IgD-negative memory B cell (primary cell): Measurements from ENCODE around the gene SCARB1. TPM values are rescaled to one million over a fixed set of nuclear protein-coding genes. Genes with fewer than 3 reads are reported as not detected.

Experiments used
- H3K27ac Mint-ChIP-seq, 3 donors: one replicate each; pipeline ENCODE4 v1.8.0; 2020 to 2022; ENCODE audit warnings: mild to moderate bottlenecking in 3 of 3, mixed read lengths in 3 of 3, moderate library complexity in 1 of 3
- H3K27me3 Mint-ChIP-seq: one replicate; pipeline ENCODE4 v1.8.0; 2021; ENCODE audit warnings: mixed read lengths
- H3K36me3 Mint-ChIP-seq: one replicate; pipeline ENCODE4 v1.8.0; 2020; ENCODE audit warnings: mild to moderate bottlenecking, mixed read lengths
- H3K4me1 Mint-ChIP-seq, 3 donors: one replicate each; pipeline ENCODE4 v1.8.0; 2020 to 2022; ENCODE audit warnings: mixed read lengths in 3 of 3, mild to moderate bottlenecking in 1 of 3
- H3K4me3 Mint-ChIP-seq, 4 donors: one replicate each; pipeline ENCODE4 v1.8.0; 2020 to 2022; ENCODE audit warnings: mild to moderate bottlenecking in 4 of 4, mixed read lengths in 4 of 4, moderate library complexity in 3 of 4
- H3K9me3 Mint-ChIP-seq, 3 donors: one replicate each; pipeline ENCODE4 v1.8.0; 2020 to 2021; ENCODE audit warnings: mixed read lengths in 3 of 3, mild to moderate bottlenecking in 1 of 3
- polyA plus RNA-seq: library from polyadenylated mRNA; unstranded; fragments of 300-500 nt; fragmentation: Illumina TruSeq; gene quantifications from one replicate; pipeline ENCODE4 v1.2.3, GENCODE V29; 2021

SCARB1 gene
- polyA plus RNA-seq, 1 donor from 2014 or later, result 23.9 TPM

DNA sequence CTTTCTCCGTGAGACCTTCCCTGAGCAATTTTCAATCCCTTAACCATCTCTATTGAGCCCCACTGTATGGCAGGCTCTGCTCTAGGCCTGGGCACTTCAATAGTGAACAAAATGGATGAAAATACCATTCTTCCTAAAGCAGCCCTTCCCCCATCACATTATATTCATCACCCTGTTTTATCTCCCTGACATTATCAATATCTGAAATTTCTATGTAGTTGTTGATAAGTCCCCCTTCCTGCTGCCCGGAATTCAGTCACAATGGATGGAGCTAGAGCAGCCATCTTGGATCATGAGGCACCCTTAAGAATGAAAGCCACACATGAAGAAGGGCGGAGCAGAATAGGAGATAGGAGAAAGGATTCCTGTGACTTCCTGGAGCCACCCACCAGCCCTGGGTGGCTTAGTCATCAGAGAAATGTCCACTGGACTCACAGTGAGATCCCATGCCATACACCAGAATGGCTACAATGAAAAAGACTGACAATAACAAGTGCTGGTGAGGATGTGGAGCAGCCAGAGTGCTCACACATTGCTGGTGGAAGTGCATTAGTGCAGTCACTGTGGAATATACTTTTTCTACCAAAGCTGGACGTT, 33.9 kb downstream of the SCARB1 start:
- Mint-ChIP-seq H3K4me3 (no peak overlapping the region), H3K4me1 (peaks cover 0 to 7% (median 0%) of the 10 kb centered on the region in 3 donors), H3K36me3 (peaks cover 4% of the 10 kb centered on the region), H3K27me3 (no peaks in the 10 kb centered on the region), H3K27ac (peak overlapping the region in 1 of 3 donors; percentile 55), H3K9me3 (peaks cover 0 to 7% (median 0%) of the 10 kb centered on the region in 3 donors)

DNA sequence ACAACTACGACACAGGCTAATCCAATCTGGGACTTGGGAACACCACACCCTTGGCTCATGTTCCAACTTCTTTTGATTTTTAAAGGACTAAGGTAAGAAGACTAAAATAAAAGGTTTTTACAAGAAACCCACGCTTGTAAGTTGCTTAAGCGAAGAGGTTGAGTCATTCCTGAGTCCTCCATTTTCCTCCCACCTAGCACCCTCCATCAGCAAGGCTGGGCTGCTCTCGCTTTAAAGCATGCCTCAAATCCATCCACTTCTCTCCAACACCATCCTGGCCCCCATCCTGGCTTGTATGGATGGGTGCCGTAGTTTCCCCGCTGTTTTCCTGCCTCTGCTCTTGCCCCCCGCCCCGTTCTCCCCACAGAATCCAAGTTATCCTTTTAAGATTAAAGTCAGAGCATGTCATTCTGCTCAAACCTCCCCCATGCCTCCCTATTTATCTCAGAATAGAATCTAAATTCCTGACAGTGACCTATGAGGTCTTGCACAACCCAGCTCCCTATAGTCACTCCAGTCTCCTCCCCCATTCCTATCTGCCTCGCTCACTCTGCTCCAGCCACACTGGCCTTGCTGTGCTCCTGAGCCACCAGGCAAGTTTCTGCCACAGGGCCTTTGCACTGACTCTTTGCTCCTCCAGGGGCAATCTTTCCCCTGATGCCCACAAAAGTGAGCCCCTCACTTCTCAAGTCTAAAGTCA, 34.5 kb downstream of the SCARB1 start:
- H3K27ac Mint-ChIP-seq, result no peak overlapping the region
- H3K27me3 Mint-ChIP-seq, result no peaks in the 10 kb centered on the region

DNA sequence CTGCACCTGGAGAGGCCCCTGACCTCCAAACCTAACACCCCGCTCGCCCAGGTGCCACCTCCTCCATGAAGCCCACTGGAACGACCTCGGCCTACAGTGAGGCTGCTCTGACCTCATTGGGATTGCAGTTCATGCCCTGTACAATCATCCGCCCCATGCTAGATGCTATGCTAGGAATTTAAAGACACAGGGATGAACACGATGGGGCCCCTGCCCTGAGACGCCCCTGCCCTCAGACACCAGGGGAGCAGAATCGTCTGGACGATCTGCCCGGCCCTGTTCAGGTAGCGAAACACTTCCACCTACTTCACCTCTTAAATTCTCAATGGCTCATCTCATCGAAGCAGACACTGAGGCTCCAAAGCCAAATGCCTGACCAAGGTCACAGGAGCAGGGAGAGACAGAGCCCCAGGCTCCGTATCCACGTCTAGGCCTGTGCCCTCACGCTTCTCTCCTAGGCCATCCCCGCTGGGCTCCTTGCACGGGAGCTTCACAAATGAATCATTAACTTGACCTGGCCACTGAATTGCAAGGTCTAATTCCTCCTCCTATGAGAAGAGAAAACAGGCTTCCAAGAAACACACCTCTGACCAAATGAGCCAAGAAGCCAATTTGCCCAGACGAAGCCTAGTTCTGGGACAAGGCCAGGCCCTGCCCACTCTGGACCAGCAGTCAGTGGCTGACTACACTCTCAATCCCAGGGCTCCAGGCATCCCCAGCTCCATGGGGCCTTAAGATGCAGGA, 35.2 kb downstream of the SCARB1 start:
- no peak overlapping the region for H3K4me3 Mint-ChIP-seq
- no peak overlapping the region for H3K27ac Mint-ChIP-seq
- H3K27me3 Mint-ChIP-seq, result no peaks in the 10 kb centered on the region

More for the DNA sequence above, 34.5 kb downstream of the SCARB1 start:
- Mint-ChIP-seq H3K4me1 (peaks cover 0 to 6% (median 0%) of the 10 kb centered on the region in 3 donors), H3K9me3 (peaks cover 0 to 7% (median 0%) of the 10 kb centered on the region in 3 donors), H3K36me3 (peaks cover 4% of the 10 kb centered on the region), H3K4me3 (no peak overlapping the region)

DNA sequence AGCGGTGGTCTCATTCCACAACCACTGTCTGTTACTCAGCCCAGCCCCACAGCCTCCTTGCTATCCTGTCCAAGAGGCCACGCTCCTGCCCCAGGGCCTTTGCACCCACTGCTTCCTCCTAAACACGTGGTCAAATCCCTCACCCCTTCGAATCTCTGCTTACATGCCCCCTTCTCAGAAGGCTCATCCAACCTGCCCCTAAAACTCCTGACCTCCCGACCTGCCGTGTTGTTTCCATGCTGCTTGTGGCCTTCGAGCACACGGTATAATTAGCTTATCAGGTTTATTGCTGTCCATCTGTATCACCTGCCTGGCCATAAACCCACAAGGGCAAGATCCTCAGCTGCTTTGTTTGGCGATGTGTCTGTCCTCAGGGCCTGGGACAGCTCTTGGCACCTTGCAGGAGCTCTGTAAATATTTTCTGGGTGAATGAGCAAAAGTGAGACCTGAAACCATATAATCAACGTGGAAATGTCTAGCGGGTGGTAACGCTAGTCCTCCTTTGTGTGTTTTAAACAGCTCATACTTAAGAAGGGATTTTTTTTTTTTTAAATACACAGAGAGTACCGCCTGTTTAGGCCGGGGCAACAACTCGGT, 36.0 kb downstream of the SCARB1 start:
- peaks cover 0 to 7% (median 0%) of the 10 kb centered on the region in 3 donors for H3K9me3 Mint-ChIP-seq
- peaks cover 1% of the 10 kb centered on the region for H3K36me3 Mint-ChIP-seq
- H3K4me1 Mint-ChIP-seq, result peaks cover 0 to 6% (median 0%) of the 10 kb centered on the region in 3 donors
- H3K27me3 Mint-ChIP-seq, result no peaks in the 10 kb centered on the region
- H3K27ac Mint-ChIP-seq, result no peak overlapping the region
- H3K4me3 Mint-ChIP-seq, result no peak overlapping the region

More for the DNA sequence above, 35.2 kb downstream of the SCARB1 start:
- Mint-ChIP-seq H3K9me3 (peaks cover 0 to 7% (median 0%) of the 10 kb centered on the region in 3 donors), H3K4me1 (peaks cover 0 to 6% (median 0%) of the 10 kb centered on the region in 3 donors), H3K36me3 (peaks cover 4% of the 10 kb centered on the region)

DNA sequence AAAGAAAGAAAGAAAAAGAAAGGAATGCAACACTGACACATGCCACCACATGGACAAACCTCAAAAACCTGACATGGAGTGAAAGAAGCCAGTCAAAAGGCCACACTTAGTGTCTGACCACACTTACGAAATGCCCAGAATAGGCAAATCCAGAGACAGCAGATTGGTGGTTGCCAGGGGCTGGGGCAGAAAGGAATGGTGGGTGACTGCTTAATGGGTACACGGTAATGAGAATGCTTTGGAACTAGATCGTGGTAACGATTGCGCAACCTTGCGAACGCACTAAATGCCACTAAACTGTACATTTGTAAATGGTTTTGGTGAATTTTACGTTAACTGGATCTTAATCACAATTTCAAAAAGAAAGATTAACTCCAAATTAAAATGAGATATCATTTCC, 39.5 kb downstream of the SCARB1 start:
- Mint-ChIP-seq H3K9me3 (no peaks in the 10 kb centered on the region), H3K27ac (no peak overlapping the region), H3K36me3 (peaks cover 7% of the 10 kb centered on the region), H3K4me1 (peaks cover 0 to 6% (median 0%) of the 10 kb centered on the region in 3 donors), H3K27me3 (no peaks in the 10 kb centered on the region), H3K4me3 (no peak overlapping the region)

DNA sequence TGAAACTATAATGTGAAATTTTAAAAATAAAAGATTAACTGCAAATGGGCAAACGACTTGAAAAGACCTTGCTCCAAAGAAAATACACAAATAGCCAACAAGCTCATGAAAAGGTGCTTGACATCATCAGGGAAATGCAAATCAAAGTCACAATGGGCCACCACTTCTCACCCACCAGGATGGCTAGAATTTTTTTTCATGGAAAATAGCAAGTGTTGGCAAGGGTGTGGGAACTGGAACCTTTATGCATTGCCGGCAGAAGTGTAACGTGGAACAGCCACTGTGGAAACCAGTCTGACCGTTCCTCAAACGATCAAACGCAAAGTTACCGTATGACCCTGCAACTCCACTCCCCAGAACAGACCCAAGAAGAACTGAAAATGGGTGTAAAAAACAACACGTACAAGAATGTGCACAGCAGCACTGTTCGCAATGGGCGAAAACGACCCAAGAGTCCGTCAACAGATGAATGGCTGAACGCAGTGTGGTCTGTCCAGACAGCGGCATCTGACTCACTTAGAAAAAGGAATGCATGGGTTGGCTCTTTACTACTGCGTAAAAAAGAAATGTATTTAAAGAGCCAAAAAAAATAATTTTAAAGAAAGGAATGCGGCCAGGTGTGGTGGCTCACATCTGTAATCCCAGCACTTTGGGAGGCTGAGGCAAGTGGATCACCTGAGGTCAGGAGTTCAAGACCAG, 40.2 kb downstream of the SCARB1 start:
- peaks cover 7% of the 10 kb centered on the region for H3K36me3 Mint-ChIP-seq
- no peak overlapping the region for H3K27ac Mint-ChIP-seq
- H3K9me3 Mint-ChIP-seq, result no peaks in the 10 kb centered on the region
- no peaks in the 10 kb centered on the region for H3K27me3 Mint-ChIP-seq
- peaks cover 0 to 4% (median 0%) of the 10 kb centered on the region in 3 donors for H3K4me1 Mint-ChIP-seq
- H3K4me3 Mint-ChIP-seq, result peak overlapping the region in 1 of 4 donors; percentile 33

DNA sequence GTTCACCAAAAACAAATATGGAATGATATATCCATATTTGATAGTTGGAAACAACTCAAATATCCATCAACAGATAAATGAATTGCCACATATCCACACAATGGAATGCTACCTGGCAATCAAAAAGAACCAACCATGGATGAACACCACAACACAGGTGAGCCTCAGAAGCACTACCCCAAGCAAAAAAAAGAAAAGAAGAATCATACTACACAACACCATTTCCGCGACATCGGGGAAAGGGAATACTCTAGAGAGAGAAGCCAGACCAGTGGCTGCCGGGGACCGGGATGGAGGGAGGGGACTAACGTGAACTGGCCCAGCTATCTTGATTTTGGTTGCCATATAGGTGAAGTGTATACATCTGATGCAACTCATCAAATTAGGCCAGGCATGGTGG, 41.4 kb downstream of the SCARB1 start:
- H3K27me3 Mint-ChIP-seq, result no peaks in the 10 kb centered on the region
- H3K4me1 Mint-ChIP-seq, result no peaks in the 10 kb centered on the region
- peak overlapping the region in 1 of 3 donors; percentile 18 for H3K27ac Mint-ChIP-seq
- H3K9me3 Mint-ChIP-seq, result no peaks in the 10 kb centered on the region
- H3K36me3 Mint-ChIP-seq, result peaks cover 7% of the 10 kb centered on the region
- no peak overlapping the region for H3K4me3 Mint-ChIP-seq

DNA sequence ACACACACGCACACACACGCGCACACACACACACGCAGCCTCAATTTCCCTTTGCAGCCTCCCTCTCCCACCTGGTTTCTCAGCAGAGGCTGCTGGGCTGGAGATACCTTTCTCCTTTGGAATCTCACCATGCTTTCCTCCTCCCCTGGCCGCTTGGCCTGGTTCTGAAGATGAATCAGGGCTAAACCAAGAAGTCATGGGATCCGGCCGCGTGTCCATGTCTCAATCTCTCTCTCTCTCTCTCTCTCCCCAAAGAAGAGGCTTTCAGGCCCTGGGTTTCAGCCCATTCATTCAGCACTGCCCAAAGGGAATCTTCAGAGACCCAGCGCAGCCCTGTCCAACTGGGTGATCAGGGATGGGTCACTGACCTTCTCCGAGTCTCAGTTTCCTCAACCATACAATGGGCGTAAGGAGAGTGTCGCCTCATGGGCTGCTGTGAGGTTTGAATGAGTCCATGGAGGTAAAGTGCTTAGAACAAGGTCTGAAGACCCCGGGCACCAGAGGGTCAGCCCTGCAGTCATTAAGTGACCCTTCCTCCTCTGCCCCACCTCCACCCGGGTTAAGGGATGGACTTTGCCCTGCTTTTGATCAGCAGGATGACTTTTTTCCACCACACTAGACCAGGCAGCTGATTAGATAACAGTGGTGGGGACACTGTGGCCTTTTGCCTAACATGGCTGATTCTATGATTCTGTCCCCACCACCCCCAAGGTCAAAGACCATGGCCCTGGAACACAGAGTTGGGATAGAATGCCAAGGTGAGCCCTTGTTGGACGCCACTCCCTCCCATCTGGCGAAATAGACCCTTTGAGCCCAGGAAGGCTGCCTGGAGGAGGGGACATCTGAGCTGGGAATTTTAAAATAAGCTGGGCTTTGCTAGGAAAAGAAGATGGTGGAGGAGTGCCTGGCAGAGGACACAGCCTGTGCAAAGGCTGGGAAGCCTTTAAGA, 42.1 kb downstream of the SCARB1 start:
- Mint-ChIP-seq H3K4me1 (no peaks in the 10 kb centered on the region), H3K27ac (peak overlapping the region in 1 of 3 donors; percentile 62), H3K27me3 (no peaks in the 10 kb centered on the region), H3K4me3 (peak overlapping the region in 1 of 4 donors; percentile 23), H3K9me3 (no peaks in the 10 kb centered on the region), H3K36me3 (peaks cover 7% of the 10 kb centered on the region)

DNA sequence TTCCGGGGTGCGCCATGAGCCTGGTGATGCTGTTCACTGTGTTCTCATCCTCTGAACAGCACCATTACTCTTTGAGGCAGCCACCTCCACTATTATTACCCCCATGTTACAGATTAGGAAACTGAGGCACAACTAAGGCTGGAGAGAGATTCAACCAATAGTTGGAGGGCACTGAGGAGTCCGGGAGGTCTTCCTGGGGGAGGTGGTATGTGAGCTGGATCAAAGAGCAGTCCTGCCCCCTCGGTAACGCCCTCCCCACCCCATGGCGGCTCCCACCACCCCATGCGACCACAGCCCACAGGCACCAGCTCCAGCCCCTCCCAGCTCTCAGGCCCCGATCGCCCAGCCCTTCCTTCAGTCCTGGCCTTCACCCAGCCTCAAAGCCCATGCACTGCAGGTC, 43.5 kb downstream of the SCARB1 start:
- Mint-ChIP-seq H3K27me3 (no peaks in the 10 kb centered on the region), H3K9me3 (no peaks in the 10 kb centered on the region), H3K4me3 (no peak overlapping the region), H3K36me3 (peaks cover 7% of the 10 kb centered on the region), H3K4me1 (no peaks in the 10 kb centered on the region), H3K27ac (no peak overlapping the region)

DNA sequence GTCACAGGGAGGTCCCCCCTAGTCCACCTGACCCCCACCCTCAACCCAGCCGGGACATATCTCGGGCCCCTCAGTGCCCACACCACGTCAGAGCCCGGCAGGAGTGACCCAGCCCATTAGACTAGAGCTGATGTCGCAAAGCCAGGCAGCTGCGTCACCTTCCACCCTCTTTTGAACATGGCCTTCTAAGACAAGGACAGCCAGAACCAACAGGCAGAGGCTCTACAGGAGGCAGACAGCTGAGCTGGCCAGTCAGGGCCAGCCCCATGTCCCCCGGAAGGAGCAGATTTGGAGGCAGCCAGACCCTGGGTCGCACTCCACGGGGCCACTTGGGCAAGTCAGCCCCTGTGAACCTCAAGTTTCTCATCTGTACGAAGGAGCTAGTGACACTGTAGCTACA, 44.1 kb downstream of the SCARB1 start:
- Mint-ChIP-seq H3K27me3 (no peaks in the 10 kb centered on the region), H3K4me1 (no peaks in the 10 kb centered on the region)

DNA sequence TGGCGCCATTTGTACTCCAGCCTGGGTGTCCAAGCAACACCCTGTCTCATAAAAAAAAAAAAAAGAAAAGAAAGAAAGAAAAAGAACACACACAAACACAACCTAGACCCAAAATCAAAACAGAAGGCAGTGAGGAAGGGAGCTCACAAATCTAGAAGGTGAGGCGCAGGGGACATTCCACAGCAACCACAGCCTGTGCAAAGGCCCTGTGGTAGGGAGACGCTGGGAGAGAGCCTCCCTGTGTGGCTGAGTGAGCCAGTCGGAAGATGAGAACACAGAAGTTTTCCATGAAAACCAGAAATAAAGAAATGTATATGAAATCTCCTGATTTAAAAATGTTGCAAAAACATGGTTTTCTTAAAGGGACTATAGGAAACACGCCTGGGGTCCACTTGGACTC, 44.6 kb downstream of the SCARB1 start:
- Mint-ChIP-seq H3K27ac (no peak overlapping the region), H3K9me3 (no peaks in the 10 kb centered on the region), H3K4me1 (no peaks in the 10 kb centered on the region), H3K36me3 (peaks cover 7% of the 10 kb centered on the region), H3K27me3 (no peaks in the 10 kb centered on the region), H3K4me3 (no peak overlapping the region)

More for the DNA sequence above, 44.1 kb downstream of the SCARB1 start:
- peaks cover 7% of the 10 kb centered on the region for H3K36me3 Mint-ChIP-seq
- no peak overlapping the region for H3K27ac Mint-ChIP-seq
- no peaks in the 10 kb centered on the region for H3K9me3 Mint-ChIP-seq
- no peak overlapping the region for H3K4me3 Mint-ChIP-seq

DNA sequence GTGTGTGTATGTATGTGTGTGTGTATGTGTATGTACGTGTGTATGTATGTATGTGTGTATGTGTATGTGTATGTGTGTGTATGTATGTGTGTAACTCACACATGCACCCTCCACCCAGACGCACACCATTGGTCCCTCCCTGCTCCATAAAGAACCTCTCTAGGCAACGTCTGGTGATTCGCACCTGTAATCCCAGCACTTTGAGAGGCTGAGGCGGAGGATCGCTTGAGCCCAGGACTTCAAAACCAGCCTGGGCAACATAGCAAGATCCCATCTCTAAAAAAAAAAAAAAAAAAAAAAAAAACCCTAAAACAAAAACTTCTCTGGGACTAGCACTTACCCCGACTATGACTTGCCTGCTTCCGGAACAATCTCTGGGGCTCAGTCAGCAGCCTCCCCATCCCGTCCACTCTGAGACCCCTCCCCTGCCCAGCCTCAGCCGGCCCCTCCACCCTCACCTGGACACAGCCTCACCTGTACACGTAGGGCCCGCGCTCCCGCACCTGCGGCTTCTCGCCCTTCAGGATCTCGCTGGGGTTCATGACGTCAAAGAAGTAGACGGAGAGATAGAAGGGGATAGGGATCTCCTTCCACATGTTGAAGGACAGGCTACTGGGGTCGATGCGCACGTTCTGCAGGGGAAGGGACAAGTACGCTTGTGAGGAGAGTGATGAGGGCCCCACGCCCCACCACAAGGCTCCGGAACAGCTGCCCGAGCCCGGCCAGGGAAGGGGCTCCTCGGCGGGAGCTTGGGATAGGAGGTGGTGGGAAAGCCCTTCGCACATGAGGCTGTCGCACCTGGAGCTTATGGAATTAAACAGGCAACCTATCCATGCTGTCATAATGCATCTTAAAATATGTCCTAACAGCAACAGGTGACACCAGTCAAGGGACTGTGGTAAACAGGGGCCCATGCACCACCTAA, 46.3 kb downstream of the SCARB1 start:
- Mint-ChIP-seq H3K27ac (no peak overlapping the region), H3K36me3 (peaks cover 13% of the 10 kb centered on the region), H3K4me3 (no peak overlapping the region)

DNA sequence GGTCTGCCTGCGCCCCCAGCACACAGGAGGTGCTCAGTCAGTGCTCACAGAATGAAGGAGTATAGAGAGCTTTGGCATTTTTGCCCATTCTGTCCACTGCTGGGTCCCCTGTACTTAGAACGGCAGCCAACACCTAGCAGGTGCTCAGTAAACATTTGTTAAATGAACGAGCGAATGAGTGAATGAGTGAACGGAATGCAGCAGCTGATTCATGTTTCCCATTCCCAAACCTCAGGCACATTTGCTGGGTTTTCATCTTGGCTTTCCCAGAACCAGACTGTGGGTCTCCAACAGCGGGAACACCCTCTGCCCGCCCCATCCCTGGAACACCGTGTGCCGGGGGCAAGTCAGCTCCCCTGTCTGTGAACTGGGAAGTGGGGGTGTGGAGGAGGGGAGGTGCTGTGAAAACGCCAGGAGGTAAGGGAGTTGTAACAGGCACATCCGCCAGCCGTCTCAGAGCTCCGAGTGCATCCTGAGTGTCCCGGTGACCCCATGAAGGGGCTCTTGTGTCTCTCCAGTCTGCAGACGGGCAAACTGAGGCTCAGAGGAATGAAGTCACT, 47.3 kb downstream of the SCARB1 start:
- H3K36me3 Mint-ChIP-seq, result peaks cover 11% of the 10 kb centered on the region
- no peak overlapping the region for H3K27ac Mint-ChIP-seq
- H3K4me1 Mint-ChIP-seq, result no peaks in the 10 kb centered on the region
- no peaks in the 10 kb centered on the region for H3K27me3 Mint-ChIP-seq
- no peaks in the 10 kb centered on the region for H3K9me3 Mint-ChIP-seq
- H3K4me3 Mint-ChIP-seq, result no peak overlapping the region

More for the DNA sequence above, 46.3 kb downstream of the SCARB1 start:
- Mint-ChIP-seq H3K27me3 (no peaks in the 10 kb centered on the region), H3K9me3 (no peaks in the 10 kb centered on the region), H3K4me1 (no peaks in the 10 kb centered on the region)
